ENCODE results near the gene MICAL2.

Gene MICAL2

DNA sequence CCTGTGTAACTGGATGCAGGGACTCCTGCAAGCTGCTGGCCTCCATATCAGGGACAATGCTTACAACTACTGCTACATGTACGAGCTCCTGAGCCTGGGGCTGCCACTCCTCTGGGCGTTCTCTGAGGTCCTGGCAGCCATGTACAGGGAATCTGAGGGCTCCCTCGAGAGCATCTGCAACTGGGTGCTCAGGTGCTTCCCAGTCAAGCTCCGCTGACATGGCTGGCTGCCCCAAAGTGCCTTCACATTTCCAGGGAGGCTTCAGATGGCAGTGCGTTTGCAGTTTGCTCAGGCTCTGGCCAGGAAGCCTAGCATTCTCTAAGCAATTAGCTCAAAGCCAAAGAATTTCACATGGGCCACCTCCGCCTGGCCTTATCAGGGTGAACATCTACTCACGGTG is 149.6 kb downstream of the MICAL2 start:
- no peaks in the 10 kb centered on the region for H3K4me1 ChIP-seq
- H3K4me3 ChIP-seq (ENCODE audit: low read depth, low read length) = no peak overlapping the region
- no peaks in the 10 kb centered on the region for H3K36me3 ChIP-seq (ENCODE audit: control insufficient read depth, insufficient read depth, low read length)
- no peak for TF ChIP-seq CTCF (IDR thresholded peaks at IDR 0.05)
- no peaks in the 10 kb centered on the region for H3K79me2 ChIP-seq
- no peak overlapping the region for H3K9ac ChIP-seq
- no peak overlapping the region for H3K27ac ChIP-seq
- H3K4me2 ChIP-seq (ENCODE audit: low read length) = no peak overlapping the region
- H3K27me3 ChIP-seq (ENCODE audit: control insufficient read depth, insufficient read depth, low read length) = no peaks in the 10 kb centered on the region
- no peaks in the 10 kb centered on the region for H3K9me3 ChIP-seq (ENCODE audit: control insufficient read depth, low read length)
- H2AFZ ChIP-seq = no peak overlapping the region

- Histone ChIP-seq H3K4me1 (no peaks in the 10 kb centered on the region), H3K79me2 (no peaks in the 10 kb centered on the region), H3K9me3 (ENCODE audit: control insufficient read depth, low read length) (no peaks in the 10 kb centered on the region), H3K4me3 (ENCODE audit: low read depth, low read length) (no peak overlapping the region), H3K9ac (no peak overlapping the region), H3K27me3 (ENCODE audit: control insufficient read depth, insufficient read depth, low read length) (no peaks in the 10 kb centered on the region), H3K36me3 (ENCODE audit: control insufficient read depth, insufficient read depth, low read length) (no peaks in the 10 kb centered on the region), H2AFZ (no peak overlapping the region), H3K27ac (no peak overlapping the region), H3K4me2 (ENCODE audit: low read length) (no peak overlapping the region)
- TF ChIP-seq CTCF (IDR thresholded peaks at IDR 0.05) = no peak
Measured at GRCh38 chr11:12260731-12261521, 150.5 kb downstream of the MICAL2 start.

- H3K36me3 ChIP-seq (ENCODE audit: control insufficient read depth, insufficient read depth, low read length) = no peaks in the 10 kb centered on the region
- no peak overlapping the region for H3K9ac ChIP-seq
- H3K9me3 ChIP-seq (ENCODE audit: control insufficient read depth, low read length) = no peaks in the 10 kb centered on the region
- no peaks in the 10 kb centered on the region for H3K27me3 ChIP-seq (ENCODE audit: control insufficient read depth, insufficient read depth, low read length)
- no peak for TF ChIP-seq CTCF (IDR thresholded peaks at IDR 0.05)
- no peaks in the 10 kb centered on the region for H3K79me2 ChIP-seq
- no peak overlapping the region for H3K4me2 ChIP-seq (ENCODE audit: low read length)
- no peak overlapping the region for H3K4me3 ChIP-seq (ENCODE audit: low read depth, low read length)
- H2AFZ ChIP-seq = no peak overlapping the region
- H3K27ac ChIP-seq = no peak overlapping the region
- H3K4me1 ChIP-seq = no peaks in the 10 kb centered on the region
Measured at GRCh38 chr11:12261551-12261950, 151.2 kb downstream of the MICAL2 start.

DNA sequence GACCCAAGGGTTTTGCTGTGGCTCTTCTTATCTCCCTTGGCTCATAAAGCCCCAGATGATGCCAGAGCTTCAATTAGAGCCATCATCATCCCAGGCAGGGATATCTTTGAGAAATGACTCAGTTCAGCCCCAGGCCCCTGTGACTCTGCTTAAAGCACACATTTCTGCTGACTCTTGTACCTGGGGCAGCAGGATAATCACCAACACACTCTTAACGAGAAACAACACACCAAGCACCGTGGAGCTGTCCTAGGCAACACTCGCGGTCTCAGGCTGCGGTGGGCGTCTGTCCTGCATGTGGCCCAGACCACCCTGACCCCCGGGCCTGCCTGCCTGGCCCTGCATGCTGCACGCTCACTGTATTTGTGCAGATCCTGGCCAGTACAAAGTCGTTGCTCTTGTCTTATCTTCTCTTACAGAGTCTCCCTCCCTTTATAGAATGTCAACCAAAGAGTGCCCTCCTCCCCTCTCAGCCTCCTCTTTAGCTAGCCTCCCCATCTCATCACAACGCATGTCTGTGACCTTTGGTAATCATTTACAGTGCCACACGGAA is 152.8 kb downstream of the MICAL2 start:
- no peak overlapping the region for H2AFZ ChIP-seq
- H3K9ac ChIP-seq = no peak overlapping the region
- no peak overlapping the region for H3K4me3 ChIP-seq (ENCODE audit: low read depth, low read length)
- no peak for TF ChIP-seq CTCF (IDR thresholded peaks at IDR 0.05)
- no peak overlapping the region for H3K27ac ChIP-seq
- no peak overlapping the region for H3K4me2 ChIP-seq (ENCODE audit: low read length)
- H3K27me3 ChIP-seq (ENCODE audit: control insufficient read depth, insufficient read depth, low read length) = no peaks in the 10 kb centered on the region
- no peaks in the 10 kb centered on the region for H3K79me2 ChIP-seq
- no peaks in the 10 kb centered on the region for H3K4me1 ChIP-seq
- H3K9me3 ChIP-seq (ENCODE audit: control insufficient read depth, low read length) = no peaks in the 10 kb centered on the region
- no peaks in the 10 kb centered on the region for H3K36me3 ChIP-seq (ENCODE audit: control insufficient read depth, insufficient read depth, low read length)

DNA sequence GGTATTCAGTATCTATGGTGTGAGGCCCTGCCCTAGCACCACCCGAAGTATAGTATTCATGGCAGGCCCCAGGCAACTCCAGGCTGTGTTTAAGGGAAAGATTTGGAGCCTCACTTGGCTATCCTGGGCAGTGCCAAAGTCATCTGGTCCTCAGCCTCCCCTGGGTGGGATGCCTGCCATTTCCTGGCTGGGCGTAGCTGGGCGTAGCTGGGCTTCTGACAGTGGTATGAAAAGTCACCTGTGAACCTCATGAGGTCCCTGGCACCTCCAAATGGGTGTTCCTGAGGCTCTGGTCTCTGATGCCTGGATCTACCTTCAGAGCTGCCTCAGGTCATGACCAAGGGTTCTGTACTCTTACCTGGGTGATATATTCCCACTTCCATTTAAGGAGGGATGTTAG is 154.0 kb downstream of the MICAL2 start:
- H3K4me1 ChIP-seq = no peaks in the 10 kb centered on the region
- no peak overlapping the region for H3K4me3 ChIP-seq (ENCODE audit: low read depth, low read length)
- no peak overlapping the region for H3K9ac ChIP-seq
- no peaks in the 10 kb centered on the region for H3K9me3 ChIP-seq (ENCODE audit: control insufficient read depth, low read length)
- H2AFZ ChIP-seq = no peak overlapping the region
- H3K79me2 ChIP-seq = no peaks in the 10 kb centered on the region
- TF ChIP-seq CTCF (IDR thresholded peaks at IDR 0.05) = no peak
- no peaks in the 10 kb centered on the region for H3K36me3 ChIP-seq (ENCODE audit: control insufficient read depth, insufficient read depth, low read length)
- no peak overlapping the region for H3K27ac ChIP-seq
- H3K4me2 ChIP-seq (ENCODE audit: low read length) = no peak overlapping the region
- H3K27me3 ChIP-seq (ENCODE audit: control insufficient read depth, insufficient read depth, low read length) = no peaks in the 10 kb centered on the region

Data from parathyroid adenoma (tissue), 2 donors.